Measurements from ENCODE around the gene CKAP2L. TPM values are rescaled to one million over a fixed set of nuclear protein-coding genes. Genes with fewer than 3 reads are reported as not detected.

The CKAP2L gene
- total RNA-seq, 6 experiments from 2014 or later = 0.20 to 1.4 (median 0.66) TPM

DNA sequence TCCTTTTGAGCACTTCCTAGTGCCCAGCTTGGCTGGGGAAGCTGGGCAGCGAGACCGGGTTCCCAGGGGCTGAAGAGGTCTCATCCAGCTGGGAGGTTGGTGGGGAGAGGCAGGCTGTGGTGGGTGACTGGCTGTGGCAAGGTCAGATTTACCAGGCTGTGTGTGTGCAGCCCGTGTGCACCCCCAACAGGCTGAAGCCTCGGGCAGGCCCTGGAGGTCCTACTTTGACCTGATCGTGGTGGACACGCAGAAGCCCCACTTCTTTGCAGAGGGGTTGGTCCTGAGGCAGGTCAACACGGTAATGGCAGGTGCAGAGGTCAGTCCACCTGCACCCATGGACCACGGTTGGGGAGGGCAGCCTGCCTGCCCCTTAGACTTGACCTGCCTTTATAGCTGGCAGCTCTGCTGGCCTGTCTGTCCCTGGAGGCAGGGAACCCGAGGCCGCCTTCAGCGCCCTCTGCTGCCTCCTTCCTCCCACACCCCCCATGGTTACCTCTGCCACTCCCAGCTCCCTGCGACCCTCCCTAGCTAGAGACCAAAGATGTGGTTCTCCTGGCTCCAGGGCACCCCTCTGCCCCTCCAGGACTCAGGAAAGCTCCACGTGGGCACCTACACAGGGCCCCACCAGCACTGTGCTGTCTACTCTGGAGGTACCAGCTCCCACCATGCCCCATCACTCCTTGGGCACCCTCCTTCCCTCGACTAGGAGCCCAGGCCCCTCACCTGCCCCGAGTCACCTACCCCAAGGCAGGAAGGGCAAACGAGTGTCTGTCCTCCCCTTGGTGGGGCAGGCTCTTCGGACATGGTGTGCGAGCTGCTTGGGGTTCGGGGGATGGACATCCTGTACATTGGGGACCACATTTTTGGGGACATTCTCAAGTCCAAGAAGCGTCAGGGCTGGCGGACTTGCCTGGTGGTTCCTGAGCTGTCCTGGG, 39.6 kb downstream of the CKAP2L start:
- H3K36me3 ChIP-seq = no peaks in the 10 kb centered on the region
- peak in 1 of 3 donors; percentile 55 for DNase-seq
- no peak for TF ChIP-seq POLR2A (IDR thresholded peaks at IDR 0.05)
- TF ChIP-seq, protein P1, sequence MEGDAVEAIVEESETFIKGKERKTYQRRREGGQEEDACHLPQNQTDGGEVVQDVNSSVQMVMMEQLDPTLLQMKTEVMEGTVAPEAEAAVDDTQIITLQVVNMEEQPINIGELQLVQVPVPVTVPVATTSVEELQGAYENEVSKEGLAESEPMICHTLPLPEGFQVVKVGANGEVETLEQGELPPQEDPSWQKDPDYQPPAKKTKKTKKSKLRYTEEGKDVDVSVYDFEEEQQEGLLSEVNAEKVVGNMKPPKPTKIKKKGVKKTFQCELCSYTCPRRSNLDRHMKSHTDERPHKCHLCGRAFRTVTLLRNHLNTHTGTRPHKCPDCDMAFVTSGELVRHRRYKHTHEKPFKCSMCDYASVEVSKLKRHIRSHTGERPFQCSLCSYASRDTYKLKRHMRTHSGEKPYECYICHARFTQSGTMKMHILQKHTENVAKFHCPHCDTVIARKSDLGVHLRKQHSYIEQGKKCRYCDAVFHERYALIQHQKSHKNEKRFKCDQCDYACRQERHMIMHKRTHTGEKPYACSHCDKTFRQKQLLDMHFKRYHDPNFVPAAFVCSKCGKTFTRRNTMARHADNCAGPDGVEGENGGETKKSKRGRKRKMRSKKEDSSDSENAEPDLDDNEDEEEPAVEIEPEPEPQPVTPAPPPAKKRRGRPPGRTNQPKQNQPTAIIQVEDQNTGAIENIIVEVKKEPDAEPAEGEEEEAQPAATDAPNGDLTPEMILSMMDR (IDR thresholded peaks at IDR 0.05) = peak in 2 of 4 donors; percentile 4 to 12
- no peaks in the 10 kb centered on the region for H3K9me3 ChIP-seq
- intact Hi-C loops (cut with DNase I) = loop anchor here (10.0 kb wide), 2 partner anchors 90 to 100 kb away; no protein-coding TSS in a partner anchor
- no peaks in the 10 kb centered on the region for H3K27me3 ChIP-seq
- no peaks in the 10 kb centered on the region for H3K4me1 ChIP-seq
- peak in 3 of 4 donors; percentile 1 to 25 (median 18) for ATAC-seq
- H3K27ac ChIP-seq = no peak overlapping the region
- no peak overlapping the region for H3K4me3 ChIP-seq
- WGBS (ENCODE audit: insufficient coverage, low coverage, low lambda C conversion rate, missing lambda C conversion rate) = 83% methylated on average over 5 of the region's 21 CpGs

DNA sequence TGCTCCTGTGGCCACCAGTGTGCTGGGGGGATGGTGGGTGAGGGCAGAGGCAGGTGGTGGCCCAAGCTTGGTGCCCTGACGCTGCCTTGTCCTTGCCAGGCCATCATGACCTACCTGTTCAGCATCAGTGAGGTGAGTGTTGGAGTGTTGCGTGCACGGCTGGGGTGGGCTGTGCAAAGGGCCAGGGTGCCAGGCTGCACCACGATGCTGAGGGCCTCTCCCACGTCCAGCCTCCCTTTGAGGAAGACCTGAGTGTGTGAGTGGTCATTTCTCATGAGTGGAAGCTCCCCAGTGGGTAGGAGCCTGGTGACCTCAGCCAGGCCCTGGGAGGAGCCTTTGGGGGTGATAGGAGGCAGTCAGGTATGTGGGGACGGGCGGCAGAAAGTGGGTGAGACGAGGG, 40.4 kb downstream of the CKAP2L start:
- no CpG with 5 or more reads among the region's 8 CpGs for WGBS (ENCODE audit: insufficient coverage, low coverage, low lambda C conversion rate, missing lambda C conversion rate)
- Histone ChIP-seq H3K4me3 (no peak overlapping the region), H3K4me1 (no peaks in the 10 kb centered on the region), H3K27me3 (no peaks in the 10 kb centered on the region), H3K36me3 (no peaks in the 10 kb centered on the region), H3K9me3 (no peaks in the 10 kb centered on the region), H3K27ac (no peak overlapping the region)
- no peak for TF ChIP-seq POLR2A (IDR thresholded peaks at IDR 0.05)
- TF ChIP-seq, protein P1 (IDR thresholded peaks at IDR 0.05) = no peak
- intact Hi-C loops (cut with DNase I) = loop anchor here (10.0 kb wide), 2 partner anchors 89 to 99 kb away; no protein-coding TSS in a partner anchor
- ATAC-seq (no peak), DNase-seq (no peak)

DNA sequence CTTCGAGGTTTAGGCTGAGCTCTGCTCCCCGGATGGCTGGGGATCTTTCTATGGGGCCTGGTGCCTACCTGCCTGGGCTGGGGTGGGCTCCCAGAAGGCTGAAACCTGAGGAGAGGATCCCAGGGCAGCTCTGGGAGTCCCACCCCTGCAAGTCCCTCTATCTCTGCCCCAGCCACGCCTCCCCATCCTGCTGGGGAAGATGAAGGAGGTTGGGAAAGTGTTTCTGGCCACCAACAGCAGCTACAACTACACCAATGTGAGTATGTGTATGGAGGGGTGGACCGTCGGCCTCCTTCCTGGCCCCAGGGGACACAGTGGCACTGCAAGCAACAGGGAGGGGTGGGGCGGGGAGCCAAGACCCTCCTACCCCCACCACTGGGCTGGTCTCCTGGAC, 40.9 kb downstream of the CKAP2L start:
- Histone ChIP-seq H3K36me3 (no peaks in the 10 kb centered on the region), H3K27ac (no peak overlapping the region), H3K4me3 (no peak overlapping the region), H3K9me3 (no peaks in the 10 kb centered on the region), H3K27me3 (no peaks in the 10 kb centered on the region), H3K4me1 (no peaks in the 10 kb centered on the region)
- ATAC-seq = no peak
- no peak for TF ChIP-seq POLR2A (IDR thresholded peaks at IDR 0.05)
- TF ChIP-seq, protein P1 (IDR thresholded peaks at IDR 0.05) = no peak
- no CpG with 5 or more reads among the region's 6 CpGs for WGBS (ENCODE audit: insufficient coverage, low coverage, low lambda C conversion rate, missing lambda C conversion rate)
- DNase-seq = no peak
- intact Hi-C loops (cut with DNase I) = loop anchor here (10.0 kb wide), 2 partner anchors 89 to 99 kb away; no protein-coding TSS in a partner anchor

DNA sequence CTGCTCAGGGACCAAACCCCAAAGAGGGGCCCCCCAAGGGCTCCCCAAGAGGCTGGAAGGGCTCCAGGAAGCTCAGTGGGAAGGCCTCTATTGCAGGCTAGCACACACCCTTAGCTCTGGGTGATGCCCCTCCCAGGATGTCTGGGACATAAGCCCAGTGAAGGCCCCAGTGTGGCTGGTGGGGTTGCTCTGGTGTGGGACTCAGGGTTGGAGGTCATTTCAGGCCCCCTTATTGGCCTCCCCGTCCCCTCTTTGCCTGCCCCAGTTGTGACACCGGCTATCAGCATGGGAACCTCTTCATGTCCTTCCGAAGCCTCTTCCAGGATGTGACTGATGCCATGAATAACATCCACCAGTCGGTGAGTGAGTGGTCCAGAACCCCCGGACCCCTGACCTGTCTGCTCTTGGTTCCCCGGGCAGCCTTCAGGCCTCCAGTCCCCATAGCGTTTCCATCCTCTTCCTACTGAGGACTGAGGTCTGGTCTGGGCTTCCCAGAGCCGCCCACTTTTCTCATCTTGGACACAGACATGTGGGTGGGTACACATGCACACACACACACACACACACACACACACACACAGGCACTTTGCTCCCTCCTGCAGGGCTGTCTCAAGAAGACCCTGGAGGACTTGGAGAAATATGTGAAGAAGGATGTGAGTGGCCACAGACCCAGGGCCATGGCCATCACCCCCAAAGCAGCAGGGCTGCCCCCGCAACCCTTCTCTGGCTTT, 41.4 kb downstream of the CKAP2L start:
- TF ChIP-seq, protein P1 (IDR thresholded peaks at IDR 0.05) = no peak
- no peak for TF ChIP-seq POLR2A (IDR thresholded peaks at IDR 0.05)
- Histone ChIP-seq H3K27ac (no peak overlapping the region), H3K36me3 (no peaks in the 10 kb centered on the region), H3K4me3 (no peak overlapping the region), H3K27me3 (no peaks in the 10 kb centered on the region), H3K9me3 (no peaks in the 10 kb centered on the region), H3K4me1 (no peaks in the 10 kb centered on the region)
- no peak for DNase-seq
- intact Hi-C loops (cut with DNase I) = loop anchor here (10.0 kb wide), 2 partner anchors 88 to 98 kb away; no protein-coding TSS in a partner anchor
- WGBS (ENCODE audit: insufficient coverage, low coverage, low lambda C conversion rate, missing lambda C conversion rate) = no CpG with 5 or more reads among the region's 9 CpGs
- no peak for ATAC-seq
